ENCODE data around the gene SFMBT2.

SFMBT2 gene

DNA sequence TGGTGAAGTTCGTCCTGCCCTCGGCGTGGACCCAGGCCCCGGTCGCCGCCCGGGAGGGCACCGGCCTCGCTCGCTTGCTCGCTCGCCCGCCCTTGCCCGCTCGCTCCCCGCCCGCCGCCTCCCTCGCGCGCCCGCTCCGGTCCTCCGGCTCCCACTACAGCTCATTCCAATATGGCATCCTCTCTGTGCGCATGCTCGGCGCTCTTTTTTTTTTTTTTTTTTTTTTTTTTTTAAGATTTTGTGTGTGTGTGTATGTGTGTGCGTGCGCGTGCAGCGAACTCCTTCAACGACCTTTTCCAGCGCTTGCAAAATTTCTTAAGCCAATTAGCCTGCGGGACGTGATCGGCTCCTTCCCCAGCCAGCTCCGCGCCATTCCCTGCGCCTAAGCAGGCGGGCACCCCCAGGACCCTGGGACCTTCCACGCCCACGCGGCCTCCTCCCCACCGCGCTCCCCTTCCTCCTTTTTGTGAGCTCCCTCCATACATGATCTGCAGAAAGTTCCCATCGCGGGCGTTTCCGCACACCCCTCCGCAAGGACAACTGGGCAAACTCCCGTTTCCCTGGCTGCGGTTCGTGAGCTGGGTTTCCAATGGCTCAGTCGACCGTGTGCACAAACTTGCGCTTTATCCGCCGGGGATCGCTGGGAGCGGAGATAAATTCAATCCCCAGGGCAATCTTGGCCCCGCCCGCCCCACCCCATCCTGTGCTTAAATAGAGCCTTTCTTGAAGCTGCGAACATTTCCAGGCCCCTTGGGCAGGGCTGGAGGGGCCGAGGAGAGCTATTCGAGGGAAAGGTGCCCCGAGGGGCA lies at the start of gene SFMBT2:
Gene SFMBT2 (minus strand): TSS at position 173 of the 809 bp plus-strand sequence. CDS start 29,136 bp downstream, outside the sequence.
- peak in 1 of 2 donors; percentile 46 for DNase-seq (ENCODE audit: low read depth in 2 of 2)

DNA sequence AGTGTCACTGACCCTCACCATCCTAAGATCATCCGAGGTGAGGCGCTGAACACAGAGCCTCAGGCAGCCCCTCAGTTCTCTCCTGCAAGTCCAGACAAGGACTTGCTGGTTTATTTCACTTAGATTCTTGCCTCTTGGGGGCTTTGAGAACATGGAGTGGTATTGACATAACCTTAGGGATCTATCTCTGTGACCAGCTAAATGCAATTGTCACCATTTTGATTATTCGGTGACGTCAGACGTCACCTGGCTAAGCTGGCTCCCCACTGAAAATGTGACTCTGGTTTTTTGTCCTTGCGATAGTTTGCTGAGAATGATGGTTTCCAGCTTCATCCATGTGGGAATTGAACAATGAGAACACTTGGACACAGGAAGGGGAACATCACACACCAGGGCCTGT lies 49.2 kb upstream of the SFMBT2 start:
- no peak for DNase-seq (ENCODE audit: low read depth in 2 of 2)

DNA sequence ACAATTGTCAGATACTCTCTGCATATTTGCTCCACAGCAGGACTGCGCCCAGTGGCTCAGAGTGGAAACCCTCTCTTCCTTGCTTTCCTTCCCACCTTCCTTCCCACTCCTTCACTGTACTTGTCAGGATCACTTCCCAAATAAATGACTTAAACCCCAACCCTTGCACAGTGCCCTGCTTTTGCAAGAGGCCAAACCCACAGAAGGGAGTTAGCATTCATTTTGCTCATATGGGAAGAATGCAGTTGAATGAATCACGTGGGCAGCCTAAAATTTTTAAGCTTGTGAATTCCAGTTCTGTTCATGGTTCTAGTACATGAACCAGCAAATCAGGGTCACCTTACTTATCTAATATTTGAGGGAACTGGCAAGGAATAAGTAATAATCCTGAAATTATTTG lies 47.7 kb upstream of the SFMBT2 start:
- DNase-seq (ENCODE audit: low read depth in 2 of 2): no peak

DNA sequence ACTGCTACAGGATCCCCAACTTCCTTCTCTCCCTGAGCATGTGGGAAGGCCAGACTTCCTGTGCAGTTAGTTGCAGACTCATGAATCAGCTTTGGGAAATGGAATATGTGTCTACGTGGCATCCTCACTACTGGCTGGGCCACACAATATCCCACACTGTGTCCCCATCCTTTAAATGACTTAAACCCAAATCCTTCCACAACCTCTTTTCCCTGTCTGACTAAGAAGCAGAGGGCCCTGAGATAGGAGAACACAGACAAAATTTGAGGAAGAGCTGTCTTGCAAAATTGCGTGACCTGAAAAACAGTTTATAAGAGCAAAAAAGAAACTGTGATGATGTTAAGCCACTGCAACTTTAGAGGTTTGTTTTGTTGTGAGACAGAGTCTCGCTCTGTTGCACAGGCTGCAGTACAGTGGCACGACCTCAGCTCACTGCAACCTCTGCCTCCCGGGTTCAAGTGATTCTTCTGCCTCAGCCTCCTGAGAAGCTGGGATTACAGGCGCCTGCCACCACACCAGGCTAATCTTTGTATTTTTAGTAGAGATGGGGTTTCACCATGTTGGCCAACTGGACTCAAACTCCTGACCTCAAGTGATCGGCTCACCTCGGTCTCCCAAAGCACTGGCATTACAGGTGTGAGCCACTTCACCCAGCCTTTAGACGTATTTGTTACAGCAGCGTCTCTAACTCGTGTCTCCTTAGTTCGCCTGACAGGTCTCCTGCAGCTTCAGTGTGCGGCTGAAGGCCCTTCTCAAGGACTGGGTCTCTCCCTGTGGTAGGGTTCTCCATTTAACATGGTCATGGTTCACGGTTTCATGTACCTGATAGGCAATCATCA lies 46.9 kb upstream of the SFMBT2 start:
- DNase-seq (ENCODE audit: low read depth in 2 of 2): no peak

DNA sequence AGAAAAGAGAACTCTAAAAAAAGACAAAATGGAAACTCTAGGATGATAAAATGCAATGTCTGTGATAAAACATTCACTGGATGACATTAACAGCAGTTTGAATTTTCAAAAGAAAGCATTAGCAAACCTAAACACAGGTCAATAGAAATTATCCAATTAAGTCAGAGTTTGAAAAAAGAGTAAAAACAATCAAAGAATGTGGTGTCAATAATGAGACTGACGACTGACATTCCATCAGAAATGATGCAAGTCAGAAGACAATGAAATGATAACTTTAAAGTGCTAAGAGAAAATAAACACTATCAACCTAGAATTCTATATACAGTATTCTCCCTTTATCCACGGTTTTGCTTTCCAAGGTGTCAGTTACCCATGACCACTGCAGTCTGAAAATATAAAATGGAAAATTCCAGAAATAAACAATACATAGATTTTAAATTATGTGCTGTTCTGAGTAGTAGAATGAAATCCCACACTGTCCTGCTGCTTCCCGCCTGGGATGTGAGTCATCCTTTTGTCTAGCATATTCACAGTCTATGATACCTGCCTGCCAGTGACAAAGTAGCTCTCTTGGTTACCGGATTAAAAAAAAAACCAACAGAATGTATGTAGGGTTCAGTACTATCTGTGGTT lies 38.3 kb upstream of the SFMBT2 start:
- no peak for DNase-seq (ENCODE audit: low read depth in 2 of 2)

DNA sequence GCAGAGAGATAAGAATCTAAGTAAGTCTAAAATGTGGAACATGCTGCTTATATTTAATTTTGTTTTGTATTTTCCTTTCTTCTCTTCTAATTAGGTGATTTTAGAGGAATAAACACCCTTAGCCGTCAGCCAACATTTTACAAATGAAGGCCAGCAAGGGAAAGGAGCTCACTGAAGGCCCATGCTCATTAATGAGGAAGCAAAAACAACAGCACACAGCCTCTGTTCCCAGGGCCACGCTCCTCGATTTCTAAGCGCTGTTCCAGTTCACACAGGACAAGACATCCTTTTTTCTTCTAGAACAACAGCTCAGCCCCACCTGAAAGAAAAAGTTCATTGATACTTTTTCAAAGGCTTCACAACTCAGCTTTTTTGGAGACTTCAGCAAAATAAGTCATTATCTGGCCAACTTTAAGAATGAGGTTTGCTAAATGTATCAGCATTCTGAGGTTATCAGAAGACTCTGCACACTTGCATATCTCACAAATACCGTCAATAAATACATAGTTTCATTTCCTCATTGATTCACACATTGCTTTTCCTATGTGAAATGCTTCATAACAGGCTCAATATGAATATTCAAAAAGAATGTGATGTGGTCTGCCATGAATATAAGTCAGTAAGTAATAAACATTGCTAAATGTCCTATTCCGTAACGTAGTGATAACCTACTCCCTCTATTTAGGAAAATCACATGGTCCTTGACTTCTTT lies 34.8 kb upstream of the SFMBT2 start:
- no peak for DNase-seq (ENCODE audit: low read depth in 2 of 2)

DNA sequence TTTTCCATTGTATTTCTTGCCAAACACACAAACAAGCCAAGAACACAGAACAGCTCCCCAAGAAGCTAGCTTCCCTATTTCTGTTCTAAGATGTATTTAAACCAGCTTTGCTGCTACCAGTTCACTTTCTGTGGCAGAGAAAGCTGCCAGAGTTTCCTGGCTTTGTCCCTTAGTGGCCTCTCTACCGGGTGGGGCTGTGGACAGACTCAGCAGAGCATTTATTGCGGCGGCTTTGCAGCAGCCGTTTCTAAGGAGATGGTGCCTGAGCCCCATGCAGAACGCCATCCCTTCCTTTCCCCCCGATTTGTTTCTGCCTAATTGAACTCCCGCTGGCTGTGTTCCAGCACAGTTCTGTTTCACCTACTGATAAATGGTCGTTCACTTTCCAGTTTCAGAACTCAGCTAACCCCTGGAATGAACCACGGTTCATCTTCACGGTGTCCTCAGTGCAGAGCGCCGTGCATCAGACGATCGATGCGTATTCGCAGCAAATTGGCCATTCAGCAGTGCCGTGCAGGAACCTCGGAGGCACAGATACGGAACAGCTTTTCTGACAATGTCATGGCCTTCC lies 33.8 kb upstream of the SFMBT2 start:
- DNase-seq (ENCODE audit: low read depth in 2 of 2): no peak

DNA sequence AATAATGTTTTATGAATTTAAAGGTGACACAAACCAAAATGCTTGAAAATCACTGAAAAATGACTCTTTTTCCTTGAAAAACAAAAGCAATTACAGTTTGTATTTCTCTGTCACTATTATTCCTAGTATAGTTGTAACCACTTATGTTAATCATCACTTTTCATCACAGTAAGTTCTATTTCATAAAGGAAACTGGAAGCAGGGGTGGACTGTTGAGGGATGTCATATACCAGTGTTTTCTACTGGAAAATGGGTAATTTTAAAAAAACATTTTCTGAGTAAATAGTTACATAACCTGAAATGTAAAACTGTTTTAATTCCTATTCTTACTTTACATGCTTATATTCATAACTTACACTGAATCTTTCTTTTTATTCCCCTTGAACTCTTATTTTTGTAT lies 32.2 kb upstream of the SFMBT2 start:
- DNase-seq (ENCODE audit: low read depth in 2 of 2): no peak

DNA sequence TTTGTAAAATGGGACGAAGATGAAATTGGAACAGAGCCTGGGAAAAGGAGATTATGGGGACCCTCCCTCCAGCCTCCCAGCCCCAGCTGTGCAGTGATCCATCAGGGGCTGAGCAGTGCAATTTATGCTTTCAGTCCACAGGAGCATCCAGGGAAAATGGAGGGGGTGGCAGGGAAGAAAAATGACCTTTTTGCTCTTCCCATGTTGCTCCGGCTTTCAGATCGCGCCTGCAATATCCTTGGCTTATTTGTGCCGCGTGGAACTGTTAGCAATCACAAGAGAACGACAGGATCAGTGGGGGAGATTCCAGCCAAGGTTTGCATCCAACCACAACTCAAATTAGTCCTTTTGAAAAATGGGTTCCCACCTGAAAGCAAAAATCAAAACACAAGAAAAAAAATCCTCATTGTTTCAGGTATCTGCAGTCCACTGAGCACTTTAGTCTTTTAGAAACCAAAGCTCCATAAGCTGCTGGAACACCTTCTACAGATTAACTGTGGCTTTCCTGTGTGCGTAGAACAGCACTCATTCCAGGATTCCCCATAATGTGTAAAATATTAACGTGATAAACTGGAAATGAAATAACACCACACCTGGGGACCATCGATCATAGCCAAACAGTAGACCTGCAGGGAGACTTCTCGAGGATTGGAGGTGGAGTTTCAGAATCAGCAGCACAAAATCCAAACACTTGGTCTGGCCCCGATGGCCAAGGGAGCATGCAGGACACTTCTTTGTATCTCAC lies 30.7 kb upstream of the SFMBT2 start:
- no peak for DNase-seq (ENCODE audit: low read depth in 2 of 2)

DNA sequence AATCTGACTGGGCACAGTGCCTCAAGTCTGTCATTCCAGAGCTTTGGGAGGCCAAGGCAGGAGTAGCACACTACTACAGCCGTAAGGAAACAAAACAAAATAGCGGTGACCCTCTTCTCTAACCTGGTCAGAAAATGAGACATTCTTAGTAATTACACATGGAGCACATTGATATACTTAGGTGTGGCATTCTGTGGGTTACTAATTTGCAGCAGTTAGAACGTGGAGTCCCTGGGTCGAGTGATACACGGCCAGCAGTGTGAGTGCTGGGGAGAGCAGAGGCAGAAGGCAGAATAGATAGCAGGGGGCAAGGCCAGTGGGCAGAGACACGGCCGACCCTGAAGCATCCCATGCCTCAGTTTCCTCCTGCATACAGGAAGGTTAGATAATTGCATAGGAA lies 28.9 kb upstream of the SFMBT2 start:
- no peak for DNase-seq (ENCODE audit: low read depth in 2 of 2)

DNA sequence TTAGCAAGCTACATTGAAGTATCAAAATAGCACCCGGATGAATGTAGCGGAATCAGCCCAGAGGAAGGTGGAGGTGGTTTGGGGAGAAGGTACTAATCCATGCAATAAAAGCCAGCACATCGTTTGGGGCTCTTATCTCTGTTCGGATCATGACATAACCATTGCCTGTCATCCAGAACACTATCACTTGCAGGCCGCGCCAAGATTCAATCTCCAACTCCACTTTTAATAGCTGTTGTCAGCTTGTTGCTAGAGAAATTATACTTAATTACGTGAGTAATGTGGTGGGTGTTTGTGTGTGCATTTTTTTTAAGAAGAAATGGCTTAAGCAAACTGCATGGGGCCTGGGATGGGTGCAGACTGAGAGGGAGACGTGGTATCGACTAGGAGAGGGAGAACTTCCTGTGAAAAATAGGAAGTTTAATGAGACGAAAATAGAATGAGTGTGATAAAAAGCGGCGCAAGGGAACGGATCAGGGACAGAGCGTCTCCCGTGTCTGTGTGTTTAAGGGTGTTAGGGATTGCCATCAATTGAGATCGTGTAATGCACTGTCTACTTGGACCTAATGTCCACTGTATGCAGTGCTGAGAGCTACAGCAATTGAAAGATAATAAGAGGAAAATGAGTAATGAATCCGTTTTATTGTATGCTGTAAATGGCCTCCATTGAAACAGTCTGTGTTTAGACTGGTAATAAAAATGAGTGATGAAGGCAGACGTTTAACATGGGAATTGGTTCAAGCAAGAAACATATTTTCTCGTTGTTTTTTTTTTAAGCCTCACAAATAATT lies 27.6 kb upstream of the SFMBT2 start:
- DNase-seq (ENCODE audit: low read depth in 2 of 2): no peak

DNA sequence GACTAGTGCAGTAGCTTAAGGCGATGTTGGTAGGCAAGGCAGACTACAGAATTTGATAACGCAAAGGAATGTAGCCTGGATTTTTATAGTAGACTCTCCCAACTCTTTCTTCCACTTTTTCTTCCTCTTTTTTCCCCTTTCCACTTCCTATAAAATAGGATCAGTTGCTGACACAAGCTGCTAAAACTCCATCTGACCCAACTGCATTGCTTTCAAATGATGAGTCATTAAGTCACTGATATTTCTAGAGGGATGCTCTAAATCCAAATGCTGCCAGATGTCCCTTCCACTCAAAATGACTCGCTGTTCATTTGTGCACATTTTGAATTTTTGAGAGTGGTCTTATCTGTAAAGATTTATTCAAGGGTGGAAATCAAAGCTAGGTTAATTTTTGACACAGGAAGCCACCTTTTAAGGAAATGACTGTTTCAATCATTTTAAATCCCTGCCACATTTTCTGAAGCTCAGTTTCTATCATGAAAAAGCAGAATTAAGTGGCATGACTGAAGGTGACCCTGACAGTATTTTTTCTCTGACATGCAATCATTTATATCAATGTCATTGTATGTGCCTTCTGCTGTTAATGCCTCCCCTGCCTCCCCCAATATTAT lies 25.8 kb upstream of the SFMBT2 start:
- DNase-seq (ENCODE audit: low read depth in 2 of 2): no peak

DNA sequence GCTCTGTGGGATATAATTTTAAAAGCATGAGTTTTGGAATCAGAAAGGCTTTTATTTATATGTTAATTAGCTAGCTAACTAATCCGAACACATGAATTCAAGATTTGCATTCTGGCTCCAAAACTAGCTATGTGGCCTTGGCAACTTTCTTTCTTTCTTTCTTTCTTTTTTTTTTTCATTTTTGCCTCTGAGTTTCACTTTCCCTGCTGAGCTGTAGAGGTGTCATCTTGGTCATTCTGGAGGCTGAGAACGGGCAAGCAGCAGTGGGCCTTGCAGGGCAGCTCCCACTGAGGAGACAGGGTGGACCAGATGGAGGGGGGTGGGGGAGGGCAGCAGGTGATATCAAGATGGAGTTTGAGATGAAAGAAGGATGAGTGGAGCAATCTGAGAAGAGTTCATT lies 24.8 kb upstream of the SFMBT2 start:
- no peak for DNase-seq (ENCODE audit: low read depth in 2 of 2)

DNA sequence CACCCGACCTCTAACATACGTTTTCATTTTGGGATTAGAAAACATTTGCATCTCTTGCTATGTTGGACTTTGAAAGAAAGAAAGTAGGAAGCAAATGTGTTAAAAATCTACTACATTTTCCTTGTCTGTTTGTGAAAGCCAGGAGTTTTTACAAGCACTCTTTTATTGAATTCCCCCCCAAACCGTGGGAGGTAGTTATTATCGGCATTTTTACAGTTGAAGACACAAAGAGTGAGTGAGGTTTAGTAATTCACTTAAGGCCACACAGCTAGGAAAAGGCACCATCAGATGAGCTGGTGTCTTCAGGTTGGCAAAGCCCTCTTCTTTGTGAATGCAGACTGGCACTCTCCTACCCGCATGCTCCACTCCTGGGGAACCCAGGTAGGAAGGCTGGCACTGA lies 23.5 kb upstream of the SFMBT2 start:
- no peak for DNase-seq (ENCODE audit: low read depth in 2 of 2)

DNA sequence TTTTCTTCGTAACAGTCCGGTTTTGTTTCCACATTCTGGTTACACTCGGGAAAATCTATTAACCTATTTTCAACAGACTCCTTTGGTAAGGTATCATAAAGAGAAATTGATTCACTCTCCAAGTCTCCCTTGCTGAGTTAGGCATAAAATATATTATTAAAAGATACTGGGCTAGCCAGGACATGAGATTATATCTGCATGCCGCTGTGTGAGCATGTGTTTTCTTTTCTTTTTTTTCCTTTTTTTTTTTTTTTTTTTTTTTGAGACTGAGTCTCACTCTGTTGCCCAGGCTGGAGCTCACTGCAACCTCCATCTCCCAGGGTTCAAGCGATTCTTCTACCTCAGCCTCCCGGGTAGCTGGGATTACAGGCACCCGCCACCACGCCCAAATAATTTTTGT lies 23.0 kb upstream of the SFMBT2 start:
- DNase-seq (ENCODE audit: low read depth in 2 of 2): no peak

DNA sequence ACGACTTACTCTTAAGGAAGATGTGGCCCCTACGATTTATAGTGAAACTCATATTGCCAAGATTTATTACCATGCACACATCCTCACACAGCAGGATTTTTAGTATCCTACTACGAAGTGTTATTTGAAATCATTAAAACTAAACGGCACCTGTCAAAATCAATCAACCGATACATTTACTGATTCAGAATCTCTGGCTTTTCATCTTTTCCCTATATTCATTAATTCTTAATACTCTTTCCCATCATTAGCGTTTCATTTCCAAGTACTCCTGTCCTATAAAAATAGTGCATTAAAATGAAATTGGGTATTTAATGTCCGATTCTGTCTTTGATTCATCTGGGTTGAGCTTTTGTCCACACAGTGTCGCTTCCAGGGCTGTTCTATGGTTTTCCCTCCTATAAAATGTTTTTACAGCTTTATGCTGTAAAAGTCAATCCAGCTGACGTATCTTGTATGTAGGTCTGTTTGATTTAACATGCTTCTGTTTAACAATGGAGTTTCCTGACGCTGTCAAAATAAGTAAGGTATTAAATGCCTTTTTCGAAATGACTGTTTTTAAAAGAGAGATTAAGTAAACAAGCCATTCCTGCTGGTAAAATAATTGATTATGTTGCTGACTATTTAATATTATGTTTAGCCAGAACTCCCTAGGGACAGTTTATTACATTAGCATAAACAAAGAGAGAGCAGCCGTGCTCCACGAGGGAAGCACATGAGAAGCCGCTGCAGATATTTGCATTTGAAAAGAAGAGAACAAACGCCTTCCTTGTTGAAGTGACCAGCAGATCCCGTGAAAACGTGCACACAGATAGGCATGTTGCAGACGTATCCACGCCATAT lies 22.3 kb upstream of the SFMBT2 start:
- DNase-seq (ENCODE audit: low read depth in 2 of 2): no peak

DNA sequence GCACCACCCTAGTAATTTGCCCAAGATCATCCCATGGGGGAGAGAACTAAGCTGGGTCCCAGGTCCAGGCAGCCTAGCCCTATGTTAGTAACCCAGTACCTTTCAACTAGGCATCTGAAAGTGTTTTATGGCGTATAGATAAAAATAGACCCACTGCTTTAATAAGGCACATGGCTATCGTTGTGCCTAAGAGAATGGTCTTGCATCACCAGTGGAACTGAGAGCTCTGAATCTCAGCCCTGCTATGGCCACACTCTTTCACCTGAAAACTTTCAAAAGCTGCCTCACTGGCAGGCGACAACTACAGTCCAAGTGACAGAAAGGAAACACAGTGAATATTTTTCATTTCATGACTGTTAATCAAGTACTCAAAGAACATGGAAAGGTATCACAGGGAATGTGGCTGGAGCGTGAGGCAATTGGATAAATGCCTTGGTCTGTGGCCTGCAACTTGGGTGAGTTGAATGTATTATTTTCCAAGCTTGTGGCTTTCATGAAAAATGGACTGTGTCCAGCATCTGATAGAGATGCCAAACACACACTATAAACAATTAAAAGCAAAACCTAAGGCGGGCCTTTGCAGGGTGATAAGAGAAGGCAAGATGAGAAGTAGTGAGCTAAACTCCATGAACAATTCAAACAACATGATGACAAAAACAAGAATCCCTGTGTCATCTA lies 18.0 kb upstream of the SFMBT2 start:
- DNase-seq (ENCODE audit: low read depth in 2 of 2): no peak

DNA sequence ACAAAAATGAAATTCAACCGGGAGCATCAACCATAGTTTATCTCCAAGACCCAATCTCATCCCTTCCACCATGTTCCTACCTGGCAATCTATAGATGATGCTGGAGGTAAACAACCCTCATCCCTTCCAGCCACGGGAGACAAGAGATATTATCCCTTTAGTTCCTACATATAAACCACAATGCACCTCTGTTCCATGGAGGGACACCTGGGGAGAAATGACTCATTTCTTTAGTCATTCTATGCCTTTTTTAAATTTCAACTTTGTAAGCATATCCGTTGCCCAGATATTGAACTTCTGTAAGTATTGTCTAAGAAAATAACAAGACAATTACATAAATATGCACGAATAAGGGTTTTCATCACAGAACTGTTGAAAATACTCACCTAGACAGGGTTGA lies 15.5 kb upstream of the SFMBT2 start:
- DNase-seq (ENCODE audit: low read depth in 2 of 2): no peak
